NCI-H128 (cell line): ENCODE measurements around the gene SNAP47.

Experiments used
- DNase-seq: peaks from one replicate; lab custom pipeline; 2025; ENCODE audit not compliant: unreplicated experiment; lab: John Stamatoyannopoulos, UW

Gene SNAP47

GRCh38 chr1:227748496-227749182 lies 13.4 kb downstream of the SNAP47 start:
- DNase-seq = no peak

GRCh38 chr1:227749225-227749624 lies 14.0 kb downstream of the SNAP47 start:
- DNase-seq = no peak

GRCh38 chr1:227749916-227750710 lies 14.9 kb downstream of the SNAP47 start:
- DNase-seq = no peak

- no peak for DNase-seq
These were observed 18.9 kb downstream of the SNAP47 start for GRCh38 chr1:227753999-227754711.

- no peak for DNase-seq
These were observed 19.7 kb downstream of the SNAP47 start for GRCh38 chr1:227754958-227755357.

- DNase-seq = no peak
These were observed 21.1 kb downstream of the SNAP47 start for GRCh38 chr1:227756172-227756959.

GRCh38 chr1:227757781-227758180 lies 22.5 kb downstream of the SNAP47 start:
- no peak for DNase-seq

- DNase-seq = no peak
These were observed 23.1 kb downstream of the SNAP47 start for GRCh38 chr1:227758366-227758765.

GRCh38 chr1:227759341-227760300 lies 24.4 kb downstream of the SNAP47 start:
- no peak for DNase-seq

- DNase-seq = no peak
These were observed 25.1 kb downstream of the SNAP47 start for GRCh38 chr1:227760377-227760776.

- no peak for DNase-seq
These were observed 26.5 kb downstream of the SNAP47 start for GRCh38 chr1:227761621-227762230.

GRCh38 chr1:227762231-227762911 lies 27.1 kb downstream of the SNAP47 start:
- DNase-seq = peak; percentile 89

GRCh38 chr1:227763246-227764018 lies 28.2 kb downstream of the SNAP47 start:
- DNase-seq = no peak

GRCh38 chr1:227764019-227764391 lies 28.8 kb downstream of the SNAP47 start:
- DNase-seq = no peak

- DNase-seq = no peak
These were observed 30.2 kb downstream of the SNAP47 start for GRCh38 chr1:227765261-227766014.

GRCh38 chr1:227766015-227766634 lies 30.9 kb downstream of the SNAP47 start:
- DNase-seq = peak; percentile 70

GRCh38 chr1:227766653-227767277 lies 31.5 kb downstream of the SNAP47 start:
- DNase-seq = no peak
